Measurements from ENCODE around the gene RPRD2. TPM values are rescaled to one million over a fixed set of nuclear protein-coding genes. Genes with fewer than 3 reads are reported as not detected.
A peak's percentile ranks its signal among the peaks of the same experiment; 100 is the strongest.

Gene RPRD2
- total RNA-seq, 1 experiment from 2014 or later = 12.5 TPM

DNA sequence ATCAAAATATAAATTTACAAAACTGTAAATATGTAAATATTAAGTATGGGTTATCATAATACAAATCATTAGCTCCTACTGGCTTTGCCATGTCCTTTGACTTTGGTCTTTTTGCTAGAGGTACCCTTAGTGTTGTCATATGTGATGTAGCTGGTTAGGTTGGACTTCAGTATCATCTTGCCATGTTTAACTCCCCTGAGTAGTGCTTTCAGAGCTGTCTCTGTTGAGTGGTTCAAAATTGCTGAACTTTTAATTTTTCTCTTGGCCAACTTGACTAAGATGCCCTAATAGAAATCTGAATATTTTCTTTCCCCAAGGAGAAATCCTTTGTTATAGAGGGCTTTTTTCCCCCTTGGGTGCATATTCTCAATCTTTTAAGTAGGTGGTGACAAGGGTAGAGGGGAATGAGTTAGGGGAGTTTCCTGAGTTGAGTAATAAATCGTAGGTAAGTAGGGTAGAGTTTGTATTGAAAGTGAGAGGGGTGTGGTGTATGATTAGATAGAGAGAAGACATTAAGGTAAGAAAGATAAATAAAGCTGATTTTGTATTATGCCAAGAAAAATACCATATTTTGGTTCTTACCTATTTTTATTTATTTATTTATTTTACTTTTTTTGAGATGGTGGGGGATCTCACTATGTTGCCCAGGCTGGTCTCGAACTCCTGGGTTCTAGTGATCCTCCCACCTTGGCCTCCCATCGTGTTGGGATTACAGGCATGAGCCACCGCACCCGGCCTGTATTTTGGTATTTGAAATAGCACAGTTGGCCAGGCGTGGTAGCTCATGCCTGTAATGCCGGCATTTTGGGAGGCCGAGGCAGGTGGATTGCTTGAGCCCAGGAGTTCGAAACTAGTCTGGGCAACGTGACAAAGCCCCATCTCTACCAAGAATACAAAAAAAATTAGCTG is 21.8 kb downstream of the RPRD2 start:
- H3K4me3 ChIP-seq (ENCODE audit: low read length) = no peak overlapping the region
- ATAC-seq (no peak), DNase-seq (no peak)
- no peak overlapping the region for H2AFZ ChIP-seq (ENCODE audit: low read length)
- no peaks in the 10 kb centered on the region for H3K27me3 ChIP-seq (ENCODE audit: low read length)
- H4K20me1 ChIP-seq (ENCODE audit: low read length) = peaks cover 10% of the 10 kb centered on the region
- H3K4me1 ChIP-seq (ENCODE audit: insufficient read depth, low read length) = peaks cover 12% of the 10 kb centered on the region
- H3F3A ChIP-seq (ENCODE audit: low read length, unreplicated experiment) = no peaks in the 10 kb centered on the region
- no peaks in the 10 kb centered on the region for H3K9me3 ChIP-seq (ENCODE audit: low read length)
- POLR2A ChIA-PET (ENCODE audit: unreplicated experiment) = interaction anchor here (0.6 kb wide), 1 partner anchor 20 kb away, joined by 5 read pairs; no protein-coding TSS in a partner anchor
- no peak overlapping the region for H3K9ac ChIP-seq (ENCODE audit: low read length)
- H3K9me2 ChIP-seq (replicated peaks; ENCODE audit: low read length) = no peaks in the 10 kb centered on the region
- no peak for TF ChIP-seq CTCF (conservative IDR thresholded peaks at IDR 0.05; ENCODE audit: low read depth, low read length)
- TF ChIP-seq EZH2phosphoT487 (IDR thresholded peaks at IDR 0.05; ENCODE audit: borderline replicate concordance, low read length) = no peak
- TF ChIP-seq EZH2 (IDR thresholded peaks at IDR 0.05; ENCODE audit: low read length, unreplicated experiment) = no peak
- no peak overlapping the region for H3K4me2 ChIP-seq (ENCODE audit: low read length)
- no TSS peak for BruUV-seq (replicated peaks)
- H3K36me3 ChIP-seq (ENCODE audit: low read depth, low read length) = no peaks in the 10 kb centered on the region
- no peak overlapping the region for H3K27ac ChIP-seq (ENCODE audit: low read length)
- CTCF ChIA-PET = no interaction called here
- intact Hi-C loops (cut with micrococcal nuclease) = no loop called here
- peaks cover 95% of the 10 kb centered on the region for H3K79me2 ChIP-seq (ENCODE audit: low read length)

DNA sequence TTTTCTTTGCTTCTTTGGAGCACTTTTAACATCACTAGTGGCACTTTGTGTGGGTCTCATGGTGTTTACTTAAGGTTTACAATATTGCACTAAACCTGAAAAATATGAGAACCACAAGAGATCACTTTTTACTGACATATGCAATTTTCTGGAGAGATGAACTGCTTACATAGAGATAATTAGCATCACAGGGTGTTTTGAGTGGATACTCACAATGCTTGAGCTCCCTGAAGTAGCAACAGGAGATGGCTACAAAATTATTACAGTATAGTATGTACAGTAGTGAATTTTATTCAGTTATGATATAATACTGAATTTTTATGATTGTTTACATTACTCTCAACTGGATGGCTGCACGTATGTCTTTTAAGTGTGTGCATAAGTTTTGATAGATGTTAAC is 22.6 kb downstream of the RPRD2 start:
- no peaks in the 10 kb centered on the region for H3K9me2 ChIP-seq (replicated peaks; ENCODE audit: low read length)
- intact Hi-C loops (cut with micrococcal nuclease) = no loop called here
- ATAC-seq (peak; percentile 70), DNase-seq (no peak)
- no peaks in the 10 kb centered on the region for H3K27me3 ChIP-seq (ENCODE audit: low read length)
- no peak overlapping the region for H3K27ac ChIP-seq (ENCODE audit: low read length)
- no peak for TF ChIP-seq CTCF (conservative IDR thresholded peaks at IDR 0.05; ENCODE audit: low read depth, low read length)
- no peak for TF ChIP-seq EZH2phosphoT487 (IDR thresholded peaks at IDR 0.05; ENCODE audit: borderline replicate concordance, low read length)
- TF ChIP-seq EZH2 (IDR thresholded peaks at IDR 0.05; ENCODE audit: low read length, unreplicated experiment) = no peak
- no TSS peak for BruUV-seq (replicated peaks)
- H3K4me2 ChIP-seq (ENCODE audit: low read length) = no peak overlapping the region
- H3K79me2 ChIP-seq (ENCODE audit: low read length) = peaks cover 95% of the 10 kb centered on the region
- ChIA-PET CTCF (no interaction called here), POLR2A (ENCODE audit: unreplicated experiment) (no interaction called here)
- no peaks in the 10 kb centered on the region for H3K36me3 ChIP-seq (ENCODE audit: low read depth, low read length)
- H3K4me1 ChIP-seq (ENCODE audit: insufficient read depth, low read length) = peaks cover 12% of the 10 kb centered on the region
- no peak overlapping the region for H3K4me3 ChIP-seq (ENCODE audit: low read length)
- H4K20me1 ChIP-seq (ENCODE audit: low read length) = peaks cover 10% of the 10 kb centered on the region
- H3F3A ChIP-seq (ENCODE audit: low read length, unreplicated experiment) = no peaks in the 10 kb centered on the region
- no peak overlapping the region for H2AFZ ChIP-seq (ENCODE audit: low read length)
- H3K9me3 ChIP-seq (ENCODE audit: low read length) = no peaks in the 10 kb centered on the region
- H3K9ac ChIP-seq (ENCODE audit: low read length) = no peak overlapping the region

GRCh38 chr1:150387200-150387599 is 23.3 kb downstream of the RPRD2 start:
- H3K9me2 ChIP-seq (replicated peaks; ENCODE audit: low read length) = no peaks in the 10 kb centered on the region
- no peaks in the 10 kb centered on the region for H3K27me3 ChIP-seq (ENCODE audit: low read length)
- no peak overlapping the region for H3K4me3 ChIP-seq (ENCODE audit: low read length)
- POLR2A ChIA-PET (ENCODE audit: unreplicated experiment) = interaction anchor here (0.6 kb wide), 1 partner anchor 42 kb away, joined by 4 read pairs; no protein-coding TSS in a partner anchor
- peaks cover 10% of the 10 kb centered on the region for H4K20me1 ChIP-seq (ENCODE audit: low read length)
- H3F3A ChIP-seq (ENCODE audit: low read length, unreplicated experiment) = no peaks in the 10 kb centered on the region
- no peak overlapping the region for H3K4me2 ChIP-seq (ENCODE audit: low read length)
- H2AFZ ChIP-seq (ENCODE audit: low read length) = no peak overlapping the region
- no peak overlapping the region for H3K27ac ChIP-seq (ENCODE audit: low read length)
- peaks cover 95% of the 10 kb centered on the region for H3K79me2 ChIP-seq (ENCODE audit: low read length)
- H3K36me3 ChIP-seq (ENCODE audit: low read depth, low read length) = no peaks in the 10 kb centered on the region
- H3K4me1 ChIP-seq (ENCODE audit: insufficient read depth, low read length) = peaks cover 12% of the 10 kb centered on the region
- ATAC-seq (no peak), DNase-seq (no peak)
- no peak overlapping the region for H3K9ac ChIP-seq (ENCODE audit: low read length)
- CTCF ChIA-PET = no interaction called here
- BruUV-seq (replicated peaks) = no TSS peak
- TF ChIP-seq EZH2phosphoT487 (IDR thresholded peaks at IDR 0.05; ENCODE audit: borderline replicate concordance, low read length) = no peak
- no peak for TF ChIP-seq CTCF (conservative IDR thresholded peaks at IDR 0.05; ENCODE audit: low read depth, low read length)
- no peak for TF ChIP-seq EZH2 (IDR thresholded peaks at IDR 0.05; ENCODE audit: low read length, unreplicated experiment)
- H3K9me3 ChIP-seq (ENCODE audit: low read length) = no peaks in the 10 kb centered on the region
- intact Hi-C loops (cut with micrococcal nuclease) = no loop called here
